Subcutaneous adipose tissue (tissue), 4 donors: ENCODE measurements around the gene PRPS1. TPM values are rescaled to one million over a fixed set of nuclear protein-coding genes. Genes with fewer than 3 reads are reported as not detected.

ENCODE experiments used
- CTCF ChIP-seq: fragments of 450-650 bp; IDR thresholded peaks from one replicate; pipeline ENCODE4 v1.5.1; 2016; ENCODE audit warnings: low read depth, mild to moderate bottlenecking, control low read depth, antibody characterized with exemption, moderate library complexity
- total RNA-seq, 4 donors: library from RNA; depleted of rRNA; stranded (reverse); fragments of >200 nt; gene quantifications; one replicate each; pipeline ENCODE4 v1.1.0, GENCODE V29; 2016

PRPS1 gene
- total RNA-seq, 4 donors from 2014 or later: 15.6 to 35.2 (median 25.9) TPM

DNA sequence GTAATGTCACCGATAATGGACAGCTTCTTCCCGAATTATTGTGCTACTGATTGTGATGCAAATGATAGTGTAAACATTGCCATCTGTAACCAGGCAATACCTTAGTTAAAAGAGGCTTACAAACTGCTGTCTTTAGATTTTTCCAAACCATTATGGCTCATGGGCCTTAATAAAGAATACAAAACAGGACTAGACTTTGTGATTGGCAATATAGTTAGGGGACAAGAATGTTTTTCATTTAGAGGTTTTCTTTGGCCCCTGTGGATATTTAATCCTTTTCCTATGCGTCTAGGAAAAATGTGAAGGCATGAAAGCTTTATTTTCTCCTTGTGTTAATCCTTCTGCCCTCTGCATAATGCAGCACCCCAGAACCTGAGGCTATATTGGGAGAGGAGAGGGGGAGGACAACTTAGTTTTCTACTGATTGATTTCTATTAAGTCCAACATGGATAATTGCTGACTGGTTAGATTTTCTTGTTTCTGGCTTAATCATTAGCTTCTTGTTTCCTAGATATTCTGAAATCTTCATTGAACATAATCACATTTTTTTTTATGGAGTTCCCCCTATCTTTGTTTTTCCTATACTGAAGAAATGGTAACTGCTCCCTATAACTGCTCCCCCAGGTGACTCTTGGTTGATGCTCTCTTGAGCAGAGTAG is 1.9 kb downstream of the PRPS1 start:
- no peak for TF ChIP-seq CTCF

DNA sequence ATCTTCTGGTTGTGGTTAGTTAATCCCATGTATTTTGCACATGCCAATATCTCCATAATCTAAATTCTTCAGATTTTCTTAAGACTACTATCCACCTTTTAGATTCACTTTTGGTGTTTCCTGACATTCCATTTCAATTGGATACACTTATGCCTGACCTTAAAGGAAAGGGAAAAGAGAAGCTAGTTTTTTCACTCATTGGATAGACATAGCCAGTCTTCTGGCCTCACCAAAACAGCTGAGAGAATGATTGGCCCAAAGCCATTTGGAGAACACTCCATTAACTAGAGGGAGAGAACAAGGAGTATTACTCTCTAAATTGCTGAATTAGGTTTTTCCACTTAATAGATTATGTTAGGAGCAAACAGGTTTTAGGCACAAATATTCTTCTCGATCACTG is 4.0 kb downstream of the PRPS1 start:
- TF ChIP-seq CTCF: no peak

DNA sequence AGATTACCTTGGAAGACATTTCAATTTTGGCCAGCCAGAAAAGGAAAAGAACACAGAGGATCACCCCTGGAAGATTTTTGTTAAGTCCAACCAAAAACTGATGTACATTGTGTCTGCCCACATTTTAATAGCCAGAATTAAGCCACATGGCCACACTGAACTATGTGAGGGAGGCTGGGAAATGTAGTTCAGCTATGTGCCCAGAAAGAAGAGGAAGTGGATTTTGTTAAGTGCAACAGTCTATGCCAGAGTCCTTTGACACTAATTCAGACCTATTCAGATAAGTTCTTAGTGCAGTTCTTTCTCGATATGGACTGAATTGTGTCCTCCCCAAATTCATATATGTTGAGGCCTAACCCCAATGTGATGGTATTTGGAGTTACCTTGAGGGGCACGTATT is 18.4 kb downstream of the PRPS1 start:
- no peak for TF ChIP-seq CTCF

- TF ChIP-seq CTCF: no peak
Measured at GRCh38 chrX:107648332-107648731, 20.0 kb downstream of the PRPS1 start.

GRCh38 chrX:107654566-107654871 is 26.2 kb downstream of the PRPS1 start:
- no peak for TF ChIP-seq CTCF

- no peak for TF ChIP-seq CTCF
Measured at GRCh38 chrX:107654872-107655761, 26.8 kb downstream of the PRPS1 start.

GRCh38 chrX:107656978-107657377 is 28.7 kb downstream of the PRPS1 start:
- TF ChIP-seq CTCF: no peak
